Mucosa of stomach (tissue), 1 donor: ENCODE measurements around the gene CEP78.

Experiments used
- H3K27me3 ChIP-seq: one replicate; pipeline ENCODE4 v1.7.0; 2013; ENCODE audit warnings: mild to moderate bottlenecking, low read length; ENCODE audit not compliant: control insufficient read depth, insufficient read depth
- H3K36me3 ChIP-seq: one replicate; pipeline ENCODE4 v1.7.0; 2013; ENCODE audit warnings: low read length; ENCODE audit not compliant: control insufficient read depth, insufficient read depth
- H3K4me1 ChIP-seq: one replicate; pipeline ENCODE4 v1.7.0; 2013; ENCODE audit warnings: mild to moderate bottlenecking, low read length; ENCODE audit not compliant: control insufficient read depth, insufficient read depth
- H3K4me3 ChIP-seq: one replicate; pipeline ENCODE4 v1.7.0; 2013; ENCODE audit warnings: low read length
- H3K9ac ChIP-seq: one replicate; pipeline ENCODE4 v1.7.0; 2013; ENCODE audit warnings: mild to moderate bottlenecking, low read length, moderate library complexity
- H3K9me3 ChIP-seq: one replicate; pipeline ENCODE4 v1.7.0; 2013; ENCODE audit warnings: mild to moderate bottlenecking, low read length, moderate library complexity; ENCODE audit not compliant: control insufficient read depth
- donor health status: Pancreatic carcinoma.

CEP78 gene

GRCh38 chr9:78319197-78320029 lies 83.5 kb downstream of the CEP78 start:
- Histone ChIP-seq H3K9me3 (no peaks in the 10 kb centered on the region), H3K4me1 (no peaks in the 10 kb centered on the region), H3K4me3 (no peak overlapping the region), H3K9ac (no peak overlapping the region), H3K36me3 (no peaks in the 10 kb centered on the region), H3K27me3 (no peaks in the 10 kb centered on the region)

- Histone ChIP-seq H3K36me3 (no peaks in the 10 kb centered on the region), H3K9ac (no peak overlapping the region), H3K27me3 (no peaks in the 10 kb centered on the region), H3K4me1 (no peaks in the 10 kb centered on the region), H3K4me3 (no peak overlapping the region), H3K9me3 (no peaks in the 10 kb centered on the region)
Measured at GRCh38 chr9:78320030-78320693, 84.3 kb downstream of the CEP78 start.

GRCh38 chr9:78320875-78321496 lies 85.1 kb downstream of the CEP78 start:
- no peaks in the 10 kb centered on the region for H3K27me3 ChIP-seq
- no peaks in the 10 kb centered on the region for H3K9me3 ChIP-seq
- H3K9ac ChIP-seq = no peak overlapping the region
- no peak overlapping the region for H3K4me3 ChIP-seq
- no peaks in the 10 kb centered on the region for H3K36me3 ChIP-seq
- no peaks in the 10 kb centered on the region for H3K4me1 ChIP-seq

- no peak overlapping the region for H3K4me3 ChIP-seq
- no peaks in the 10 kb centered on the region for H3K36me3 ChIP-seq
- H3K4me1 ChIP-seq = no peaks in the 10 kb centered on the region
- H3K9ac ChIP-seq = no peak overlapping the region
- H3K9me3 ChIP-seq = no peaks in the 10 kb centered on the region
- no peaks in the 10 kb centered on the region for H3K27me3 ChIP-seq
Measured at GRCh38 chr9:78321505-78321904, 85.6 kb downstream of the CEP78 start.

GRCh38 chr9:78324068-78324650 lies 88.3 kb downstream of the CEP78 start:
- no peaks in the 10 kb centered on the region for H3K27me3 ChIP-seq
- no peaks in the 10 kb centered on the region for H3K9me3 ChIP-seq
- no peaks in the 10 kb centered on the region for H3K4me1 ChIP-seq
- H3K4me3 ChIP-seq = no peak overlapping the region
- no peak overlapping the region for H3K9ac ChIP-seq
- H3K36me3 ChIP-seq = no peaks in the 10 kb centered on the region

GRCh38 chr9:78324682-78325081 lies 88.8 kb downstream of the CEP78 start:
- no peak overlapping the region for H3K4me3 ChIP-seq
- H3K9ac ChIP-seq = no peak overlapping the region
- H3K9me3 ChIP-seq = no peaks in the 10 kb centered on the region
- H3K27me3 ChIP-seq = no peaks in the 10 kb centered on the region
- H3K36me3 ChIP-seq = no peaks in the 10 kb centered on the region
- no peaks in the 10 kb centered on the region for H3K4me1 ChIP-seq

GRCh38 chr9:78325343-78325742 lies 89.5 kb downstream of the CEP78 start:
- Histone ChIP-seq H3K9ac (no peak overlapping the region), H3K27me3 (no peaks in the 10 kb centered on the region), H3K36me3 (no peaks in the 10 kb centered on the region), H3K9me3 (no peaks in the 10 kb centered on the region), H3K4me1 (no peaks in the 10 kb centered on the region), H3K4me3 (no peak overlapping the region)

GRCh38 chr9:78325846-78326360 lies 90.0 kb downstream of the CEP78 start:
- Histone ChIP-seq H3K4me1 (no peaks in the 10 kb centered on the region), H3K4me3 (no peak overlapping the region), H3K27me3 (no peaks in the 10 kb centered on the region), H3K9me3 (no peaks in the 10 kb centered on the region), H3K9ac (no peak overlapping the region), H3K36me3 (no peaks in the 10 kb centered on the region)

- Histone ChIP-seq H3K4me1 (no peaks in the 10 kb centered on the region), H3K4me3 (no peak overlapping the region), H3K9ac (no peak overlapping the region), H3K27me3 (no peaks in the 10 kb centered on the region), H3K36me3 (no peaks in the 10 kb centered on the region), H3K9me3 (no peaks in the 10 kb centered on the region)
Measured at GRCh38 chr9:78326564-78326963, 90.7 kb downstream of the CEP78 start.
